HEK293 (cell line): ENCODE measurements around the gene AKAP4.

Source experiments
- CTCF ChIA-PET: fragments of 350-600 bp; formaldehyde crosslinking; extraction: SDS; loops from one replicate; lab custom pipeline; 2021; ENCODE audit warnings: antibody characterized with exemption; lab: Yijun Ruan, JAX
- POLR2A ChIA-PET: fragments of 300-600 bp; formaldehyde crosslinking; extraction: SDS; loops from one replicate; lab custom pipeline; 2020; ENCODE audit warnings: antibody characterized with exemption, inconsistent platforms; lab: Yijun Ruan, JAX
- H3K27ac ChIP-seq: fragments of 200-500 bp; sonication (Bioruptor generic); 2 replicates; pipeline ENCODE4 v1.5.1; 2014; ENCODE audit warnings: low read depth, low read length, control low read depth, inconsistent platforms; ENCODE audit errors: extremely low read depth
- H3K36me3 ChIP-seq, 2 experiments: fragments of 200-500 bp in 1 of 2; sonication (Bioruptor generic) in 1 of 2; 1 replicate in 1 of 2; 2 replicates in 1 of 2; pipeline ENCODE4 v1.5.1; 2014 to 2017; ENCODE audit warnings: inconsistent platforms in 2 of 2, low read length in 2 of 2; ENCODE audit not compliant: control insufficient read depth in 2 of 2, insufficient read depth in 1 of 2
- H3K4me1 ChIP-seq: fragments of 200-500 bp; sonication (Bioruptor generic); 2 replicates; pipeline ENCODE4 v1.5.1; 2014; ENCODE audit warnings: mild to moderate bottlenecking, low read length, inconsistent platforms; ENCODE audit not compliant: control insufficient read depth, insufficient read depth
- H3K4me3 ChIP-seq: 2 replicates; pipeline ENCODE4 v1.5.1; 2011; ENCODE audit warnings: low read depth, mild to moderate bottlenecking, control low read depth, low read length, moderate library complexity
- H3K9me3 ChIP-seq: fragments of 200-500 bp; sonication (Bioruptor generic); 2 replicates; pipeline ENCODE4 v1.5.1; 2014; ENCODE audit warnings: low read depth, low read length, inconsistent platforms; ENCODE audit not compliant: control insufficient read depth, insufficient read depth
- BCL6B ChIP-seq: fragments of 450-650 bp; formaldehyde crosslinking; IDR thresholded peaks from 2 replicates; pipeline ENCODE4 v1.5.1; 2017; ENCODE audit warnings: missing biosample characterization, missing genetic modification characterization
- HOXD13 ChIP-seq: sonication (generic); formaldehyde crosslinking; IDR thresholded peaks from 2 replicates; pipeline ENCODE4 v1.8.0; 2022; ENCODE audit warnings: missing genetic modification reagents, borderline replicate concordance
- MZF1 ChIP-seq: fragments of 450-650 bp; formaldehyde crosslinking; IDR thresholded peaks from 2 replicates; pipeline ENCODE4 v1.5.1; 2017; ENCODE audit warnings: missing biosample characterization, missing genetic modification characterization, borderline replicate concordance
- SCRT2 ChIP-seq: fragments of 450-650 bp; formaldehyde crosslinking; IDR thresholded peaks from 2 replicates; pipeline ENCODE4 v1.5.1; 2016; ENCODE audit warnings: missing biosample characterization, missing genetic modification characterization
- SETDB1 ChIP-seq: IDR thresholded peaks from one replicate; pipeline ENCODE4 v1.6.1; 2017; ENCODE audit warnings: mild to moderate bottlenecking, low read length, moderate library complexity, mixed read lengths; ENCODE audit not compliant: insufficient read length
- SP7 ChIP-seq: fragments of 450-650 bp; formaldehyde crosslinking; IDR thresholded peaks from 2 replicates; pipeline ENCODE4 v1.5.1; 2016; ENCODE audit warnings: missing biosample characterization, missing genetic modification characterization
- ZFHX2 ChIP-seq: fragments of 450-650 bp; formaldehyde crosslinking; conservative IDR thresholded peaks from 2 replicates; pipeline ENCODE4 v1.5.1; 2016; ENCODE audit warnings: missing biosample characterization, missing genetic modification characterization
- ZFP3 ChIP-seq: fragments of 450-650 bp; formaldehyde crosslinking; IDR thresholded peaks from 2 replicates; pipeline ENCODE4 v1.5.1; 2016; ENCODE audit warnings: low read depth, missing biosample characterization, missing genetic modification characterization
- ZNF24 ChIP-seq: fragments of 450-650 bp; formaldehyde crosslinking; IDR thresholded peaks from 2 replicates; pipeline ENCODE4 v1.5.1; 2016; ENCODE audit warnings: missing biosample characterization, missing genetic modification characterization
- ZNF280D ChIP-seq: fragments of 450-650 bp; formaldehyde crosslinking; IDR thresholded peaks from 2 replicates; pipeline ENCODE4 v1.5.1; 2016; ENCODE audit warnings: missing biosample characterization, missing genetic modification characterization
- ZNF362 ChIP-seq: fragments of 450-650 bp; formaldehyde crosslinking; IDR thresholded peaks from 2 replicates; pipeline ENCODE4 v1.5.1; 2016; ENCODE audit warnings: missing biosample characterization, missing genetic modification characterization
- ZNF394 ChIP-seq: fragments of 450-650 bp; formaldehyde crosslinking; IDR thresholded peaks from 2 replicates; pipeline ENCODE4 v1.5.1; 2016; ENCODE audit warnings: missing biosample characterization, missing genetic modification characterization, mild to moderate bottlenecking, moderate library complexity, borderline replicate concordance
- ZNF561 ChIP-seq: fragments of 450-650 bp; IDR thresholded peaks from 2 replicates; pipeline ENCODE4 v1.5.1; 2018; ENCODE audit warnings: missing biosample characterization, missing genetic modification characterization, borderline replicate concordance
- ZNF654 ChIP-seq: fragments of 450-650 bp; formaldehyde crosslinking; IDR thresholded peaks from 2 replicates; pipeline ENCODE4 v1.5.1; 2016; ENCODE audit warnings: low read depth, missing biosample characterization, missing genetic modification characterization
- TF ChIP-seq, protein P1 (sequence below): fragments of 450-650 bp; formaldehyde crosslinking; IDR thresholded peaks from 2 replicates; pipeline ENCODE4 v1.5.1; 2017; ENCODE audit warnings: missing biosample characterization, missing genetic modification characterization
- TF ChIP-seq, protein P2 (sequence below): fragments of 450-650 bp; formaldehyde crosslinking; IDR thresholded peaks from 2 replicates; pipeline ENCODE4 v1.5.1; 2016; ENCODE audit warnings: missing biosample characterization, missing genetic modification characterization

AKAP4 gene

GRCh38 chrX:50204364-50204899 lies 3.6 kb upstream of the AKAP4 start, which contains the start of gene CCNB3 (continued):
- TF ChIP-seq ZNF654 (peak; percentile 58), SETDB1 (peak; percentile 13), SP7 (peak; percentile 45)

- Histone ChIP-seq H3K36me3 (no peaks in the 10 kb centered on the region), H3K9me3 (no peaks in the 10 kb centered on the region), H3K4me1 (no peaks in the 10 kb centered on the region), H3K27ac (no peak overlapping the region), H3K4me3 (no peak overlapping the region)
- CTCF ChIA-PET, result interaction anchor here (0.6 to 1.4 kb wide), 2 partner anchors 102 to 370 kb away, joined by 4 to 6 read pairs; no protein-coding TSS in a partner anchor
- POLR2A ChIA-PET, result no interaction called here
- TF ChIP-seq ZNF24 (tag by site-specific recombination) (no peak), MZF1 (tag by site-specific recombination) (no peak), ZNF362 (tag by site-specific recombination) (no peak), SCRT2 (tag by site-specific recombination) (no peak), HOXD13 (CRISPR knock-in tag) (no peak), ZNF280D (tag by site-specific recombination) (no peak), ZNF394 (tag by site-specific recombination) (no peak), ZNF561 (tag by site-specific recombination) (no peak), BCL6B (tag by site-specific recombination) (no peak), ZFHX2 (tag by site-specific recombination) (no peak), SP7 (no peak), ZFP3 (no peak)
- TF ChIP-seq, protein P1, sequence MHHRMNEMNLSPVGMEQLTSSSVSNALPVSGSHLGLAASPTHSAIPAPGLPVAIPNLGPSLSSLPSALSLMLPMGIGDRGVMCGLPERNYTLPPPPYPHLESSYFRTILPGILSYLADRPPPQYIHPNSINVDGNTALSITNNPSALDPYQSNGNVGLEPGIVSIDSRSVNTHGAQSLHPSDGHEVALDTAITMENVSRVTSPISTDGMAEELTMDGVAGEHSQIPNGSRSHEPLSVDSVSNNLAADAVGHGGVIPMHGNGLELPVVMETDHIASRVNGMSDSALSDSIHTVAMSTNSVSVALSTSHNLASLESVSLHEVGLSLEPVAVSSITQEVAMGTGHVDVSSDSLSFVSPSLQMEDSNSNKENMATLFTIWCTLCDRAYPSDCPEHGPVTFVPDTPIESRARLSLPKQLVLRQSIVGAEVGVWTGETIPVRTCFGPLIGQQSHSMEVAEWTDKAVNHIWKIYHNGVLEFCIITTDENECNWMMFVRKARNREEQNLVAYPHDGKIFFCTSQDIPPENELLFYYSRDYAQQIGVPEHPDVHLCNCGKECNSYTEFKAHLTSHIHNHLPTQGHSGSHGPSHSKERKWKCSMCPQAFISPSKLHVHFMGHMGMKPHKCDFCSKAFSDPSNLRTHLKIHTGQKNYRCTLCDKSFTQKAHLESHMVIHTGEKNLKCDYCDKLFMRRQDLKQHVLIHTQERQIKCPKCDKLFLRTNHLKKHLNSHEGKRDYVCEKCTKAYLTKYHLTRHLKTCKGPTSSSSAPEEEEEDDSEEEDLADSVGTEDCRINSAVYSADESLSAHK (tag by site-specific recombination), result no peak
- TF ChIP-seq, protein P2, sequence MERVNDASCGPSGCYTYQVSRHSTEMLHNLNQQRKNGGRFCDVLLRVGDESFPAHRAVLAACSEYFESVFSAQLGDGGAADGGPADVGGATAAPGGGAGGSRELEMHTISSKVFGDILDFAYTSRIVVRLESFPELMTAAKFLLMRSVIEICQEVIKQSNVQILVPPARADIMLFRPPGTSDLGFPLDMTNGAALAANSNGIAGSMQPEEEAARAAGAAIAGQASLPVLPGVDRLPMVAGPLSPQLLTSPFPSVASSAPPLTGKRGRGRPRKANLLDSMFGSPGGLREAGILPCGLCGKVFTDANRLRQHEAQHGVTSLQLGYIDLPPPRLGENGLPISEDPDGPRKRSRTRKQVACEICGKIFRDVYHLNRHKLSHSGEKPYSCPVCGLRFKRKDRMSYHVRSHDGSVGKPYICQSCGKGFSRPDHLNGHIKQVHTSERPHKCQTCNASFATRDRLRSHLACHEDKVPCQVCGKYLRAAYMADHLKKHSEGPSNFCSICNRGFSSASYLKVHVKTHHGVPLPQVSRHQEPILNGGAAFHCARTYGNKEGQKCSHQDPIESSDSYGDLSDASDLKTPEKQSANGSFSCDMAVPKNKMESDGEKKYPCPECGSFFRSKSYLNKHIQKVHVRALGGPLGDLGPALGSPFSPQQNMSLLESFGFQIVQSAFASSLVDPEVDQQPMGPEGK (tag by site-specific recombination), result no peak
Measured at GRCh38 chrX:50202539-50202938, 1.7 kb upstream of the AKAP4 start.
